ENCODE results near the gene TUBB.
"Not testable (repeated sequence)": the region's sequence is repeated elsewhere in the genome, so short reads cannot be mapped to it uniquely, and the experiment has no call there.

The TUBB gene

GRCh38 chr6:30719356-30719755, 796 bp upstream of the TUBB start:
- DNase-seq (ENCODE audit: low spot score), result no peak
- TF ChIP-seq, protein P1, sequence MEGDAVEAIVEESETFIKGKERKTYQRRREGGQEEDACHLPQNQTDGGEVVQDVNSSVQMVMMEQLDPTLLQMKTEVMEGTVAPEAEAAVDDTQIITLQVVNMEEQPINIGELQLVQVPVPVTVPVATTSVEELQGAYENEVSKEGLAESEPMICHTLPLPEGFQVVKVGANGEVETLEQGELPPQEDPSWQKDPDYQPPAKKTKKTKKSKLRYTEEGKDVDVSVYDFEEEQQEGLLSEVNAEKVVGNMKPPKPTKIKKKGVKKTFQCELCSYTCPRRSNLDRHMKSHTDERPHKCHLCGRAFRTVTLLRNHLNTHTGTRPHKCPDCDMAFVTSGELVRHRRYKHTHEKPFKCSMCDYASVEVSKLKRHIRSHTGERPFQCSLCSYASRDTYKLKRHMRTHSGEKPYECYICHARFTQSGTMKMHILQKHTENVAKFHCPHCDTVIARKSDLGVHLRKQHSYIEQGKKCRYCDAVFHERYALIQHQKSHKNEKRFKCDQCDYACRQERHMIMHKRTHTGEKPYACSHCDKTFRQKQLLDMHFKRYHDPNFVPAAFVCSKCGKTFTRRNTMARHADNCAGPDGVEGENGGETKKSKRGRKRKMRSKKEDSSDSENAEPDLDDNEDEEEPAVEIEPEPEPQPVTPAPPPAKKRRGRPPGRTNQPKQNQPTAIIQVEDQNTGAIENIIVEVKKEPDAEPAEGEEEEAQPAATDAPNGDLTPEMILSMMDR (IDR thresholded peaks at IDR 0.05; ENCODE audit: borderline replicate concordance, control extremely low read depth, extremely low read depth, insufficient read depth, missing control alignments), result no peak
- in situ Hi-C loops (cut with MboI; ENCODE audit: low sequenced_read_pairs, unreplicated experiment), result no loop called here

DNA sequence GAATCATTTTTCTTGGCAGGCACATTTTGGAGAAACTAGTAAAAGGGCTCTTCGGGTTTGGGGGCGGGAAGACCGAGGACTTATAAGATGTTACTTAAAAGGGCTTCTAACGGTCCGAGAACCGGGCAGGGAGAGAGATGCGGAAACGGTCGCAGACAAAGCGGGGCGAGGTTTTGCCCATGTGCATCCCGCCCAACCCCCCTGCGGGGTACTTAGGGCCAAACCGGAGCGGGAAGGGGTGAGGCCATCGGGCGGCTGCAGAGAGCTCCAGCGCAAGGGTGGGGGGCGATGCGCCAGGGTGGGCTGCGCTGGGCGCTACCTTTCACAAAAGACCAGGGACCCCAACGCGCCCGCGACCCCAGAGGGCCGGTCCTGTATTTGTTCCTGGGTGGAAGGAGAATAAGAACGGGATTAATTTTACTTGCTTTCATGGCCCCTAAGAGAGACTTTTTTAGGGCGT, 616 bp downstream of the TUBB start:
- DNase-seq (ENCODE audit: low spot score), result no peak
- TF ChIP-seq, protein P1 (IDR thresholded peaks at IDR 0.05; ENCODE audit: borderline replicate concordance, control extremely low read depth, extremely low read depth, insufficient read depth, missing control alignments), result no peak
- in situ Hi-C loops (cut with MboI; ENCODE audit: low sequenced_read_pairs, unreplicated experiment), result no loop called here

DNA sequence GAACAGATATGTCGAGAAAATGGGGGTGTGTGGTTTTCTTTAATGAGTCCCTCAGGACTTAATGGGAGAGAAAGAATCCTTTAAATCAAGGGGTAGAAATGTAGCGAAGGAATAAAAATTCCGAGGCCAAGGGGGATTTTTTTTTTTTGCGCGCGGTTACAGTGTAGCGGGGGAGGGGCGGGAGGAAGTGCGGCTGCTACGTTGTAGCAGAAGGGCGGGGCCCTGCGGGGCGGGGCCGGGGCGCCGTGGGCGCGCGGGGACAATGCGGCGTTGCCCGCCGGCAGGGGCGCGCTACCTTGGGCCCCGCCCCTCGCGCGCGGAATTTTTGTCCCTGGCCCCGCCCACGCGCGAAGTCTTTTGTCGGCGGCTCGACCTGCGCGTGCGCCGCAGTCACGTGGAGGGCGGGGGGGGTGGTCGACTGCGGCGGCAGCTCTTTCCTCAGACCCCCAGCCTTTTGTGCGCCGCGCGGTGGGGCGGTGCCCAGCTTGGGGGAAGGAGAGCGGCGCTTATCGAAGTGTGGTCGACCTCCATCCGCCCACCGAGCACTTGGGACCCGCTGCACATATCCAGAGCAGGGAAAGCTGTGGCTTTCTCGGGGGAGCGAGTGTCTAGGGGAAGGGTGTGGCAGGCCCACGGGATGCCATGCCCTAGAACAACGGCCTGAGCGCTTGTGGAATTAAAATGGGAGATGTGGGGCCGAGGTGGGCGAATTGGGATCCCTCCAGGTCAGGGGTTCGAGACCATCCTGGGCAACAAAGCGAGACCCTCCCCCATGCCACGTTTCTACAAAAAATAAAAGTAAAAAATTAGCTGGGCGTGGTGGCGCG, 1.3 kb downstream of the TUBB start:
- TF ChIP-seq, protein P1 (IDR thresholded peaks at IDR 0.05; ENCODE audit: borderline replicate concordance, control extremely low read depth, extremely low read depth, insufficient read depth, missing control alignments), result peak; percentile 25
- in situ Hi-C loops (cut with MboI; ENCODE audit: low sequenced_read_pairs, unreplicated experiment), result no loop called here
- peak; percentile 92 for DNase-seq (ENCODE audit: low spot score)

- DNase-seq (ENCODE audit: low spot score); in situ Hi-C loops (cut with MboI; ENCODE audit: low sequenced_read_pairs, unreplicated experiment): not testable (repeated sequence)
Observed at GRCh38 chr6:30722025-30722279, 1.8 kb downstream of the TUBB start.

DNA sequence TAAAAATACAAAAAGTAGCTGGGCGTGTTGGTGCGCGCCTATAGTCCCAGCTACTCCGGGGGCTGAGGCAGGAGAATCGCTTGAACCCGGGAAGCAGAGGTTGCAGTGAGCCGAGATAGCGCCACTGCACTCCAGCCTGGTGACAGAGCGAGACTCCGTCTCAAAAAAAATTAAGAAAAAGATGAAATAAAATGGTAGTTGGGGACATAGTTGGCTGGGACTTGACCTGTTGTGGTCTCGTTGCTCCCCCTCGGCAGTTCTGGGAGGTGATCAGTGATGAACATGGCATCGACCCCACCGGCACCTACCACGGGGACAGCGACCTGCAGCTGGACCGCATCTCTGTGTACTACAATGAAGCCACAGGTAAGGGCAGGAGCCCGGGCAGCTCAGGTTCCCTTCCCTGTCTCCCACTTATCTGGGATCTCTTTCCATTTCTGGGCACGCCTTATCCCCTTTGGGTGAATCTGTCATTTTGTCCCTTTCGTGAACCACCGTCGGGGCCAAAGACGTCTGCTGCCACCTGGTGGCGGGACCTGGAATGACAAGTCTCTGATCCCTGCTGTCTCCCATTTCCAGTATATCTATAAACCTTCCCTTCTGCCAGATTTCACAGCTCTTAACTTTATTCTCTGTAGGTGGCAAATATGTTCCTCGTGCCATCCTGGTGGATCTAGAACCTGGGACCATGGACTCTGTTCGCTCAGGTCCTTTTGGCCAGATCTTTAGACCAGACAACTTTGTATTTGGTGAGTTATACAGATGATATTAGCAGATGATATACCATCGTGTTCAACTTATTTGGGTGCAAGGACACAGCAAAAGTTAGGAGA, 2.3 kb downstream of the TUBB start:
- in situ Hi-C loops (cut with MboI; ENCODE audit: low sequenced_read_pairs, unreplicated experiment), result no loop called here
- DNase-seq (ENCODE audit: low spot score), result peak; percentile 70
- TF ChIP-seq, protein P1 (IDR thresholded peaks at IDR 0.05; ENCODE audit: borderline replicate concordance, control extremely low read depth, extremely low read depth, insufficient read depth, missing control alignments), result peak; percentile 89

- in situ Hi-C loops (cut with MboI; ENCODE audit: low sequenced_read_pairs, unreplicated experiment); DNase-seq (ENCODE audit: low spot score): not testable (repeated sequence)
Observed at GRCh38 chr6:30723159-30723842, 3.1 kb downstream of the TUBB start.

DNA sequence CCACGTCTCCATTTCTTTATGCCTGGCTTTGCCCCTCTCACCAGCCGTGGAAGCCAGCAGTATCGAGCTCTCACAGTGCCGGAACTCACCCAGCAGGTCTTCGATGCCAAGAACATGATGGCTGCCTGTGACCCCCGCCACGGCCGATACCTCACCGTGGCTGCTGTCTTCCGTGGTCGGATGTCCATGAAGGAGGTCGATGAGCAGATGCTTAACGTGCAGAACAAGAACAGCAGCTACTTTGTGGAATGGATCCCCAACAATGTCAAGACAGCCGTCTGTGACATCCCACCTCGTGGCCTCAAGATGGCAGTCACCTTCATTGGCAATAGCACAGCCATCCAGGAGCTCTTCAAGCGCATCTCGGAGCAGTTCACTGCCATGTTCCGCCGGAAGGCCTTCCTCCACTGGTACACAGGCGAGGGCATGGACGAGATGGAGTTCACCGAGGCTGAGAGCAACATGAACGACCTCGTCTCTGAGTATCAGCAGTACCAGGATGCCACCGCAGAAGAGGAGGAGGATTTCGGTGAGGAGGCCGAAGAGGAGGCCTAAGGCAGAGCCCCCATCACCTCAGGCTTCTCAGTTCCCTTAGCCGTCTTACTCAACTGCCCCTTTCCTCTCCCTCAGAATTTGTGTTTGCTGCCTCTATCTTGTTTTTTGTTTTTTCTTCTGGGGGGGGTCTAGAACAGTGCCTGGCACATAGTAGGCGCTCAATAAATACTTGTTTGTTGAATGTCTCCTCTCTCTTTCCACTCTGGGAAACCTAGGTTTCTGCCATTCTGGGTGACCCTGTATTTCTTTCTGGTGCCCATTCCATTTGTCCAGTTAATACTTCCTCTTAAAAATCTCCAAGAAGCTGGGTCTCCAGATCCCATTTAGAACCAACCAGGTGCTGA, 3.9 kb downstream of the TUBB start:
- DNase-seq (ENCODE audit: low spot score); in situ Hi-C loops (cut with MboI; ENCODE audit: low sequenced_read_pairs, unreplicated experiment): not testable (repeated sequence)
